NOMO-1 treated with DMSO at 0.1 percent for 48 hours (cell line): ENCODE measurements around the gene C3orf52.

Experiments
- DNase-seq: peaks from one replicate; lab custom pipeline; 2025; ENCODE audit not compliant: unreplicated experiment; lab: John Stamatoyannopoulos, UW

The C3orf52 gene

GRCh38 chr3:112134335-112135124, 48.3 kb downstream of the C3orf52 start:
- no peak for DNase-seq

DNA sequence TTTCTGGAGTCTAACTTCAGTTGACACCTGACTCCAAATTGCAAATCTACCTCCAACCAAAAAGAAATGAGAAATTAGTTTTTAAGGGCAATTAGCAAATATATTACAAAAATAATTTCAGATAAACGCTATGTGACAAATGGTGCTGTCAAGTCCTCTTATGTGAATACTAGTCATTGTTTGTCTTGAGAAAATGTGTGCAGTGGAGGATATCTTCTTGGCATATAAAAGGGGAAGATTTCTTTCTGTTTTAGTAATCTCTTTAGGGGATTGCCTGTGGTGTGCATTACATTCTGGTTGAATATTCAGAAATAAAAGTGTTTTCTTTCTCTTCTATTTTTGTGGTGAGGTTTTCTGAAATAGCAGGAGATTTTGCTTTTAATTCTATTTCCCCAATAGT, 49.9 kb downstream of the C3orf52 start:
- no peak for DNase-seq

DNA sequence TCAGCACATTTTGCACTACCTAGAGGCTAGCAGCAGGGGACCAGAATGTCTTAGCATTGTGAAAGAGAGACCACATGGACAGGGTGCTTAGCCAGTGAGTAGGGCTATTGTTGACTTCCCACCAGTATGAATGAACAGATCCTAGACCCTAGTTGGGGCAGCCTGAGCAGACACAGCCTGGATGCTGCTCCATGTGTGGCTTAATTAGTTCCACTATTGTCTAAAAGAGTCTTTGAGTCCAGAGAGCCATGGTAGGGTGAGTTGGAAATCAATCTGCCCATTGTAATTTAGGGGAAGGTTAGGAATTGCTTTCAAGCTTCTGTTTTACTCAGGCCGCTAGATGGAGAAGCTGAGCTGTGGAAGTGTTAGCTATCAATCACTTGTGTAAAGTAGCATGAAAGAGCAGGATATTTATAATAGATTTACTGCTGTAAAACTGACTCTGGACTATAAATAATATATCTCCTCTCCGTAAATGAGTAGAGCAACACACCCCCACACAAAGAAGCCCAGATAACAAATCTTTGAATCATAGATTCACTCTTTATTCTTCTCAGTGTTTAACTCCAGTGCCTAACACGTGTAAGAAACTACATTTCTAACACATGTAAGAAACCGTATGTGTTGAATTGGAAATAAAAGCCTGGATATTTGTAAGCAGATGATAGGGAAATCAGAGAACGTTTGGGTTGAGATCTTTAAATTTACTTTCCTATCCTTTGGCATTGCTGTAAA, 50.9 kb downstream of the C3orf52 start:
- peak; percentile 48 for DNase-seq

DNA sequence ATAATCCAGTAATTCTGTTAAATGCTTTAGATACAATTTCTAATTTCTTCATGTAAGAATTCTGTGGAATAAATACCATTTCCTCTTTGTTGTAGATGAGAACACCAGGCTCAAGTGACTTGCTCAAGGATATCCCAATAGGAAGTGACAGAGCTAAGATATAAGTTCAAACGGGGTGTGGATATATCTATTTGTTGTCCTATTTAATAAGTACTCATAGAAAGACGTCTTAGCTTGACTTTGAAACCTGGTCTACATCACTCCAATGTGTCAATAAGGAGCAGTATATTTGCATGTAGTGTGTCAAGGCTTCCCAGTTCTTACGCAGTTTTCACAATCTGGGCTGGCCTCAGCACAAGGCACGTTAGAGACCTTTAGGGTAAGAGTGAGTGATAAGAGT, 51.6 kb downstream of the C3orf52 start:
- DNase-seq = peak; percentile 21

DNA sequence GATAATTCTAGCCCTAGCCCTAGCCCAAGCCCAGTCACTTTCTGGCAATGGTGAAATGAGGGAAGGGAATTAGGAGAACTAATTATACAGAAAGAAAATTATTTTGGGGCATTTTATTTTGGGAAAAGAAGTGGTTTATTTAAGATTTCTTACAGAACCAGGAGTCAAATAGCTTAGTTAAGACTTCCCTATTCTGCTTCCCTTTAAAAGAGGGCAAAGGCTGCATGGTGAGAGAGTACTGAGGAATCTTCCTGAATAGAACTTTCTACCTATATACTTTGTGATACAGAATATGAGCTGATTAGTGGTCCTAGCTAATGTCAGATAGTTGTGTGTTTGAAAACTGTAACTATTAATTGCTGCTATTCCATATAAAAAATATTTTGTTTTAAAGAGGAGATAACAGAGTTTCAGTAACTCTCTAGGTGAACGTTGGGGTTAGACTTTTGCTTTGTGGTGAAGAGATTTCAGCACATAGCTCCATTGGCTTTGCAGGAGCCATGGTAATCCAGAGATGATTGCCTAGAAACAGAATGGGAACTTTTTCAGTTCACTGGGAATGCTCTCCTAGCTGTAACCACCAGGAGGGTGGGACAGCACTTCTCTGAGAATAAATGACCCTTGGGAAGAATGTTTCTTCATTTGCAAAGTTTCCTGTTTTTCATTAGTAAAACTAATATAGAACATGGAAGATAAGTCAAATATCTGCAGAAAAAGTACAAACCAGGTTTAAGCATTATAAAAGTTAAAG, 52.2 kb downstream of the C3orf52 start:
- peak; percentile 18 for DNase-seq

GRCh38 chr3:112140584-112140983, 54.4 kb downstream of the C3orf52 start:
- no peak for DNase-seq

GRCh38 chr3:112141293-112141692, 55.1 kb downstream of the C3orf52 start:
- DNase-seq = no peak

- no peak for DNase-seq
Measured at GRCh38 chr3:112143251-112143650, 57.1 kb downstream of the C3orf52 start.

- no peak for DNase-seq
Measured at GRCh38 chr3:112143689-112144088, 57.5 kb downstream of the C3orf52 start.

- no peak for DNase-seq
Measured at GRCh38 chr3:112149136-112149535, 62.9 kb downstream of the C3orf52 start.

- DNase-seq = no peak
Measured at GRCh38 chr3:112167758-112168157, 81.6 kb downstream of the C3orf52 start.
